ENCODE data around the gene STXBP4.

STXBP4 gene

DNA sequence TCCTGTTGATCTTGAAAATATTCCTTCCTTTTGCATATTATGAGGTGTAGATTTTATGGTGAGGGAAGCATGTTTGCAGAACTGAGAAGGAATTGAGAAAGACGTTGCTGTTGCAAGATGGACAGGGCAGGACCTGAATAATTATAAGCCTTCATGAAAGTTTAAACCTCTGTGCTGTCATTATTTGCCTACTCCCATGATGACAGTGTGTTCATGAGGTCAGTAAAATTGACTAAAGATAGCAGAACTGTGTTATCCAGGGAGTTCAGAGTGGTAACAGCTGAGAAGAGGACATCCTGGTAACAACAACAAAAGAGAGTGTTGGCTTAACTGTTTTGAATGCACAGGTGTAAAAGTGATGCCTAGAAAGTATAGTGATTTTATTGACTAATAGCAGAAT, 250.9 kb downstream of the STXBP4 start:
- Histone ChIP-seq H3K36me3 (replicated peaks; ENCODE audit: insufficient read depth, low read length) (no peaks in the 10 kb centered on the region), H3K9ac (ENCODE audit: low read length) (no peak overlapping the region), H3K27me3 (replicated peaks; ENCODE audit: insufficient read depth, low read length) (no peaks in the 10 kb centered on the region), H3K4me2 (ENCODE audit: low read depth, low read length) (no peak overlapping the region), H3K4me1 (ENCODE audit: low read length) (no peaks in the 10 kb centered on the region), H3K9me2 (replicated peaks; ENCODE audit: insufficient read depth, low read length) (no peaks in the 10 kb centered on the region), H3K79me2 (ENCODE audit: low read length) (no peaks in the 10 kb centered on the region), H3K4me3 (ENCODE audit: low read length) (no peak overlapping the region), H3F3A (ENCODE audit: insufficient read depth, low read length) (no peaks in the 10 kb centered on the region), H3K9me3 (replicated peaks; ENCODE audit: insufficient read depth, low read length) (no peaks in the 10 kb centered on the region), H2AFZ (ENCODE audit: low read length) (no peak overlapping the region), H4K20me1 (ENCODE audit: insufficient read depth, low read length) (no peaks in the 10 kb centered on the region), H3K27ac (ENCODE audit: low read length) (no peak overlapping the region)
- TF ChIP-seq, protein P1, sequence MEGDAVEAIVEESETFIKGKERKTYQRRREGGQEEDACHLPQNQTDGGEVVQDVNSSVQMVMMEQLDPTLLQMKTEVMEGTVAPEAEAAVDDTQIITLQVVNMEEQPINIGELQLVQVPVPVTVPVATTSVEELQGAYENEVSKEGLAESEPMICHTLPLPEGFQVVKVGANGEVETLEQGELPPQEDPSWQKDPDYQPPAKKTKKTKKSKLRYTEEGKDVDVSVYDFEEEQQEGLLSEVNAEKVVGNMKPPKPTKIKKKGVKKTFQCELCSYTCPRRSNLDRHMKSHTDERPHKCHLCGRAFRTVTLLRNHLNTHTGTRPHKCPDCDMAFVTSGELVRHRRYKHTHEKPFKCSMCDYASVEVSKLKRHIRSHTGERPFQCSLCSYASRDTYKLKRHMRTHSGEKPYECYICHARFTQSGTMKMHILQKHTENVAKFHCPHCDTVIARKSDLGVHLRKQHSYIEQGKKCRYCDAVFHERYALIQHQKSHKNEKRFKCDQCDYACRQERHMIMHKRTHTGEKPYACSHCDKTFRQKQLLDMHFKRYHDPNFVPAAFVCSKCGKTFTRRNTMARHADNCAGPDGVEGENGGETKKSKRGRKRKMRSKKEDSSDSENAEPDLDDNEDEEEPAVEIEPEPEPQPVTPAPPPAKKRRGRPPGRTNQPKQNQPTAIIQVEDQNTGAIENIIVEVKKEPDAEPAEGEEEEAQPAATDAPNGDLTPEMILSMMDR (IDR thresholded peaks at IDR 0.05; ENCODE audit: low read length), result no peak
- no peak for TF ChIP-seq EZH2 (optimal IDR thresholded peaks at IDR 0.05; ENCODE audit: low read depth, low read length)
- no peak for TF ChIP-seq EZH2phosphoT487 (IDR thresholded peaks at IDR 0.05; ENCODE audit: low read length)
- no peak for DNase-seq

DNA sequence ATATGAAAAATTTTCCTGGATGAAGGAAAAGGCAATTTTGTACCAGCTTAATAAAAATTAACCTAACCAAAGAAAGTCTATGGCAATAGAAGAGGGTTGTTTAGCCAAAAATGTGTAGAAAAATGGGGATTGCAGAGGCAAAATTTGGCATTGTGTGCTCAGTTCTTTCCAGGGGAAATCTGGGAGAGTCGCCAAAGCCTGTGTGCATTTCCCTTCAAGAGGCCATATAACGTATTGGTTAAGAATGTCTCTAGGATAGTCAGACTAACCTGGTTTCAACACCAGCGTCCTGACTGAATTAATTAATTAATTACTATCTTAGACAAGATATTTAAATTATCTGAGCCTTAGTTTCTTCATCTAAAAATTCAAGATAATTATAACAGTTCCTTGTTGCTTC, 251.4 kb downstream of the STXBP4 start:
- no peaks in the 10 kb centered on the region for H3K9me2 ChIP-seq (replicated peaks; ENCODE audit: insufficient read depth, low read length)
- no peaks in the 10 kb centered on the region for H3F3A ChIP-seq (ENCODE audit: insufficient read depth, low read length)
- H3K36me3 ChIP-seq (replicated peaks; ENCODE audit: insufficient read depth, low read length), result no peaks in the 10 kb centered on the region
- no peaks in the 10 kb centered on the region for H3K4me1 ChIP-seq (ENCODE audit: low read length)
- H4K20me1 ChIP-seq (ENCODE audit: insufficient read depth, low read length), result no peaks in the 10 kb centered on the region
- no peaks in the 10 kb centered on the region for H3K27me3 ChIP-seq (replicated peaks; ENCODE audit: insufficient read depth, low read length)
- no peak overlapping the region for H3K27ac ChIP-seq (ENCODE audit: low read length)
- H3K9me3 ChIP-seq (replicated peaks; ENCODE audit: insufficient read depth, low read length), result no peaks in the 10 kb centered on the region
- H3K4me3 ChIP-seq (ENCODE audit: low read length), result no peak overlapping the region
- TF ChIP-seq EZH2phosphoT487 (IDR thresholded peaks at IDR 0.05; ENCODE audit: low read length) (no peak), EZH2 (optimal IDR thresholded peaks at IDR 0.05; ENCODE audit: low read depth, low read length) (no peak)
- TF ChIP-seq, protein P1 (IDR thresholded peaks at IDR 0.05; ENCODE audit: low read length), result no peak
- H2AFZ ChIP-seq (ENCODE audit: low read length), result no peak overlapping the region
- no peaks in the 10 kb centered on the region for H3K79me2 ChIP-seq (ENCODE audit: low read length)
- no peak overlapping the region for H3K9ac ChIP-seq (ENCODE audit: low read length)
- H3K4me2 ChIP-seq (ENCODE audit: low read depth, low read length), result no peak overlapping the region
- DNase-seq, result no peak

Measured in MM.1S (cell line).